Mononuclear cell (primary cell): Measurements from ENCODE around the gene TIRAP. TPM values are rescaled to one million over a fixed set of nuclear protein-coding genes. Genes with fewer than 3 reads are reported as not detected.

Experiments used
- H3K27me3 ChIP-seq: 2 replicates; pipeline ENCODE4 v1.6.0; 2011; ENCODE audit warnings: low read length, control low read depth; ENCODE audit not compliant: insufficient read depth
- H3K4me1 ChIP-seq: 2 replicates; pipeline ENCODE4 v1.5.1; 2011; ENCODE audit warnings: mild to moderate bottlenecking, low read length, control low read depth; ENCODE audit not compliant: insufficient read depth
- H3K4me3 ChIP-seq: 2 replicates; pipeline ENCODE4 v1.5.1; 2011; ENCODE audit warnings: mild to moderate bottlenecking, low read length, moderate library complexity
- H3K9me3 ChIP-seq: 2 replicates; pipeline ENCODE4 v1.5.1; 2011; ENCODE audit warnings: low read depth, mild to moderate bottlenecking, control low read depth, low read length
- total RNA-seq: library from RNA; depleted of rRNA; stranded (reverse); fragments of >200 nt; gene quantifications from one replicate; pipeline ENCODE4 v1.2.3, GENCODE V29; 2012

Gene TIRAP
- total RNA-seq, 1 donor = 5.1 TPM

- Histone ChIP-seq H3K4me1 (peaks cover 35% of the 10 kb centered on the region), H3K4me3 (no peak overlapping the region), H3K9me3 (no peaks in the 10 kb centered on the region), H3K27me3 (no peaks in the 10 kb centered on the region)
Measured at GRCh38 chr11:126339073-126339862, 56.4 kb downstream of the TIRAP start.

GRCh38 chr11:126339863-126340434 is 57.1 kb downstream of the TIRAP start:
- no peak overlapping the region for H3K4me3 ChIP-seq
- H3K27me3 ChIP-seq = no peaks in the 10 kb centered on the region
- peaks cover 37% of the 10 kb centered on the region for H3K4me1 ChIP-seq
- H3K9me3 ChIP-seq = no peaks in the 10 kb centered on the region

GRCh38 chr11:126340960-126341606 is 58.2 kb downstream of the TIRAP start:
- H3K27me3 ChIP-seq = no peaks in the 10 kb centered on the region
- no peak overlapping the region for H3K4me3 ChIP-seq
- H3K9me3 ChIP-seq = no peaks in the 10 kb centered on the region
- peaks cover 37% of the 10 kb centered on the region for H3K4me1 ChIP-seq

GRCh38 chr11:126341760-126342161 is 58.9 kb downstream of the TIRAP start:
- peaks cover 37% of the 10 kb centered on the region for H3K4me1 ChIP-seq
- H3K9me3 ChIP-seq = no peaks in the 10 kb centered on the region
- H3K27me3 ChIP-seq = no peaks in the 10 kb centered on the region
- no peak overlapping the region for H3K4me3 ChIP-seq

- Histone ChIP-seq H3K4me3 (no peak overlapping the region), H3K27me3 (no peaks in the 10 kb centered on the region), H3K4me1 (peaks cover 33% of the 10 kb centered on the region), H3K9me3 (no peaks in the 10 kb centered on the region)
Measured at GRCh38 chr11:126343051-126343450, 60.2 kb downstream of the TIRAP start.

Other genes with a start within 250 kb of the TIRAP start
- gene CDON, start 220.2 kb upstream of the TIRAP start, total RNA-seq = 1.2 TPM
- 20.3 TPM for gene RPUSD4, start 71.4 kb upstream of the TIRAP start, total RNA-seq
- 2.8 TPM for gene FAM118B, start 71.3 kb upstream of the TIRAP start, total RNA-seq
- gene SRPRA, start 14.2 kb upstream of the TIRAP start, total RNA-seq = 132 TPM
- gene FOXRED1, start 13.9 kb upstream of the TIRAP start, total RNA-seq = 6.1 TPM
- 6.2 TPM for gene DCPS, start 21.0 kb downstream of the TIRAP start, total RNA-seq
- 8.2 TPM for gene ST3GAL4, start 72.6 kb downstream of the TIRAP start, total RNA-seq